GM12878 (cell line): ENCODE data around the gene CACNG5. TPM values are rescaled to one million over a fixed set of nuclear protein-coding genes. Genes with fewer than 3 reads are reported as not detected.

Experiments used
- ATAC-seq: fragments of 200-7000 bp; cut with Tn5 transposase; 3 replicates; pipeline ENCODE4 v1.9.1; 2020; ENCODE audit warnings: mild to moderate bottlenecking, moderate library complexity
- BruUV-seq: library from RNA; stranded (reverse); fragments of 400-500 nt; replicated peaks from 2 replicates; lab custom pipeline; 2021; lab: Mats Ljungman, UMichigan
- CTCF ChIA-PET: fragments of 300-600 bp; sonication (Branson Sonifier 250); formaldehyde crosslinking; extraction: SDS; loops from one replicate; lab custom pipeline; 2021; ENCODE audit warnings: inconsistent platforms; lab: Yijun Ruan, JAX
- POLR2A ChIA-PET: fragments of 350-600 bp; formaldehyde crosslinking; extraction: SDS; loops from one replicate; lab custom pipeline; 2021; ENCODE audit warnings: inconsistent platforms; lab: Charles Lee
- RAD21 ChIA-PET: fragments of 300-600 bp; sonication (Branson Sonifier 250); formaldehyde crosslinking; loops from one replicate; lab custom pipeline; 2023; ENCODE audit warnings: antibody characterized with exemption; ENCODE audit not compliant: unreplicated experiment; lab: Charles Lee
- SMC1A ChIA-PET: fragments of 300-600 bp; sonication (Branson Sonifier 250); formaldehyde crosslinking; loops from one replicate; lab custom pipeline; 2023; ENCODE audit not compliant: unreplicated experiment, uncharacterized antibody; lab: Charles Lee
- DNase-seq: peaks from one replicate; pipeline ENCODE4 v3.0.0-alpha.2; 2011; ENCODE audit warnings: low read depth, low spot score
- FAIRE-seq: peaks from 3 replicates; lab custom pipeline; 2011; peaks lifted over from hg19 to GRCh38; lab: Jason Lieb, UNC
- H2AFZ ChIP-seq: 2 replicates; pipeline ENCODE4 v1.6.0; 2011; ENCODE audit warnings: low read depth, low read length, control low read depth; ENCODE audit not compliant: control insufficient read depth
- H3K27ac ChIP-seq: 2 replicates; pipeline ENCODE4 v1.5.1; 2011; ENCODE audit warnings: control low read depth; ENCODE audit not compliant: control insufficient read depth, insufficient read depth
- H3K27me3 ChIP-seq, 2 experiments: replicated peaks in 1 of 2; 2 replicates each; pipeline versions ENCODE4 v1.6.0 to v1.6.1; 2011; ENCODE audit warnings: low read length in 1 of 2; ENCODE audit not compliant: control insufficient read depth in 2 of 2, insufficient read depth in 2 of 2
- H3K36me3 ChIP-seq, 2 experiments: 2 replicates each; pipeline ENCODE4 v1.5.1; 2011; ENCODE audit warnings: low read length in 1 of 2; ENCODE audit not compliant: control insufficient read depth in 2 of 2, insufficient read depth in 2 of 2
- H3K4me1 ChIP-seq: 2 replicates; pipeline ENCODE4 v1.6.1; 2011; ENCODE audit warnings: mild to moderate bottlenecking, low read length, moderate library complexity, mixed read lengths; ENCODE audit not compliant: control insufficient read depth, insufficient read depth
- H3K4me2 ChIP-seq: 2 replicates; pipeline ENCODE4 v1.6.0; 2011; ENCODE audit warnings: control low read depth; ENCODE audit not compliant: control insufficient read depth, insufficient read depth
- H3K4me3 ChIP-seq: fragments of 200-600 bp; sonication (generic); 2 replicates; pipeline ENCODE4 v1.5.1; 2016
- H3K79me2 ChIP-seq: 2 replicates; pipeline ENCODE4 v1.6.0; 2011; ENCODE audit warnings: low read length; ENCODE audit not compliant: control insufficient read depth, insufficient read depth
- H3K9ac ChIP-seq: 2 replicates; pipeline ENCODE4 v1.8.0; 2011; ENCODE audit warnings: low read length, control low read depth, mixed read lengths; ENCODE audit not compliant: control insufficient read depth, insufficient read depth
- H3K9me3 ChIP-seq: replicated peaks from 3 replicates; pipeline ENCODE4 v1.5.1; 2011; ENCODE audit warnings: mild to moderate bottlenecking, low read length; ENCODE audit not compliant: control insufficient read depth, insufficient read depth
- H4K20me1 ChIP-seq: 2 replicates; pipeline ENCODE4 v1.6.0; 2011; ENCODE audit not compliant: control insufficient read depth, insufficient read depth
- ASH2L ChIP-seq: fragments of 300-600, 200-600 bp; sonication (generic); IDR thresholded peaks from 2 replicates; pipeline ENCODE4 v1.6.1; 2017; ENCODE audit warnings: low read depth, mild to moderate bottlenecking, borderline replicate concordance
- BHLHE40 ChIP-seq, 2 experiments: fragments of 450-650 bp in 1 of 2; IDR thresholded peaks; 2 replicates each; pipeline ENCODE4 v1.6.1; 2011 to 2017; ENCODE audit warnings: low read depth in 2 of 2, borderline replicate concordance in 1 of 2, improper control_type of control experiment in 1 of 2, low read length in 1 of 2, mild to moderate bottlenecking in 1 of 2
- DPF2 ChIP-seq: fragments of 450-650 bp; IDR thresholded peaks from 2 replicates; pipeline ENCODE4 v1.6.1; 2017; ENCODE audit warnings: mild to moderate bottlenecking
- HDAC2 ChIP-seq: fragments of 200-600 bp; sonication (generic); IDR thresholded peaks from 2 replicates; pipeline ENCODE4 v1.6.1; 2017
- KAT2A ChIP-seq: conservative IDR thresholded peaks from 2 replicates; pipeline ENCODE4 v1.6.1; 2011; ENCODE audit warnings: low read depth, low read length; ENCODE audit not compliant: control insufficient read depth
- LARP7 ChIP-seq: fragments of 450-650 bp; IDR thresholded peaks from 2 replicates; pipeline ENCODE4 v1.6.1; 2017; ENCODE audit warnings: mild to moderate bottlenecking
- MTA2 ChIP-seq: fragments of 450-650 bp; IDR thresholded peaks from 2 replicates; pipeline ENCODE4 v1.6.1; 2016; ENCODE audit warnings: low read depth, mild to moderate bottlenecking, moderate library complexity
- MXI1 ChIP-seq: fragments of 150-350 bp; IDR thresholded peaks from 2 replicates; pipeline ENCODE4 v1.6.1; 2011; ENCODE audit warnings: low read depth, mild to moderate bottlenecking, inconsistent platforms, low read length, improper control_type of control experiment
- NFXL1 ChIP-seq: fragments of 450-650 bp; IDR thresholded peaks from 2 replicates; pipeline ENCODE4 v1.6.1; 2017; ENCODE audit warnings: antibody characterized with exemption, mild to moderate bottlenecking, borderline replicate concordance
- PAX5 ChIP-seq: IDR thresholded peaks from 2 replicates; pipeline ENCODE4 v1.6.1; 2011; ENCODE audit warnings: low read depth, low read length, borderline replicate concordance
- PBX3 ChIP-seq: IDR thresholded peaks from 2 replicates; pipeline ENCODE4 v1.6.1; 2011; ENCODE audit warnings: mild to moderate bottlenecking, low read depth, low read length, moderate library complexity; ENCODE audit not compliant: insufficient replicate concordance
- SREBF2 ChIP-seq: IDR thresholded peaks from 2 replicates; pipeline ENCODE4 v1.6.1; 2012; ENCODE audit warnings: mild to moderate bottlenecking, low read length
- SUPT20H ChIP-seq: IDR thresholded peaks from 2 replicates; pipeline ENCODE4 v1.6.1; 2011; ENCODE audit warnings: low read depth, mild to moderate bottlenecking, low read length, moderate library complexity, borderline replicate concordance; ENCODE audit not compliant: control insufficient read depth
- SUZ12 ChIP-seq: fragments of 200-600 bp; sonication (generic); IDR thresholded peaks from one replicate; pipeline ENCODE4 v1.6.1; 2018; ENCODE audit warnings: antibody characterized with exemption, mild to moderate bottlenecking; ENCODE audit not compliant: unreplicated experiment
- ZBTB40 ChIP-seq: fragments of 450-650 bp; IDR thresholded peaks from 2 replicates; pipeline ENCODE4 v1.6.1; 2016; ENCODE audit warnings: mild to moderate bottlenecking, moderate library complexity, borderline replicate concordance
- WGBS: methylation state at CpG from one replicate; pipeline ENCODE4 v1.1.6; 2016; ENCODE audit warnings: low lambda C conversion rate; ENCODE audit not compliant: insufficient replicate concordance, insufficient coverage; ENCODE audit errors: missing lambda C conversion rate; 5-methylcytosine and 5-hydroxymethylcytosine counted together
- in situ Hi-C: fragments of 300-500 bp; cut with MboI; formaldehyde crosslinking; loops from 9 replicates; pipeline ENCODE4 v1.14.3; 2018; ENCODE audit warnings: mixed read lengths
- intact Hi-C: fragments of 100-400 bp; cut with micrococcal nuclease; formaldehyde crosslinking; loops from one replicate; pipeline ENCODE4 v1.14.2; 2022; ENCODE audit not compliant: unreplicated experiment
- polyA plus RNA-seq, 11 experiments: library from polyadenylated mRNA; depleted of rRNA in 4 of 11; unstranded in 6 of 11; stranded (reverse) in 5 of 11; fragments of >200 nt; fragmentation: Nextera tagmentation in 4 of 11; fragmentation: Illumina TruSeq in 1 of 11; extraction: Ambion mirVana in 4 of 11; extraction: Trizol in 1 of 11; gene quantifications; 1 replicate in 1 of 11; 2 replicates in 10 of 11; pipeline versions ENCODE4 v1.2.1 to v1.2.3, GENCODE V29; 2011 to 2016; ENCODE audit warnings: inconsistent platforms in 2 of 11, missing spikeins in 2 of 11, low read depth in 1 of 11
- total RNA-seq, 4 experiments: library from RNA; depleted of rRNA in 3 of 4; stranded (reverse); fragments of >200 nt in 3 of 4; fragmentation: Illumina TruSeq in 1 of 4; extraction: Trizol in 1 of 4; gene quantifications; 2 replicates each; pipeline versions ENCODE4 v1.2.1 to v1.2.3, GENCODE V29; 2013 to 2021

Gene CACNG5
- total and polyA plus RNA-seq, 10 of the 15 experiments (the other 5 are each of a cell fraction or from before 2014, with no cell fraction given) = not detected

DNA sequence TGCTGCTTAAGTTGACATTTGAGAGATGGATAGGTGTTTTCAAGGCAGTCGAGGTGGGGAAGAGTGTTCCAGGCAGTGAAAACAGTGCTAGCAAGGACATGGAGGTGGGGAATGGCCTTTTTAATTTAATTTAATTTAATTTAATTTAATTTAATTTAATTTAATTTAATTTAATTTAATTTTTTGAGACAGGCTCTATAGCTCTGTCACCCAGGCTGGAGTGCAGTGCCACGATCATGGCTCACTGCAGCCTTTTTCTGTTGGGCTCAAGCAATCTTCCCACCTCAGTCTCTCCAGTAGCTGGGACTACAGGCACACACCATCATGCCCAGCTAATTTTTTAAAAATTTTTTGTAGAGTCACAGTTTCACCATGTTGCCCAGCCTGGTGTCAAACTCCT lies 97.4 kb downstream of the CACNG5 start (continued):
- no peak for TF ChIP-seq BHLHE40 (IDR thresholded peaks at IDR 0.05; ENCODE audit: borderline replicate concordance in 1 of 2, low read depth in 2 of 2, low read length in 1 of 2)
- no peak for TF ChIP-seq KAT2A
- TF ChIP-seq, all 136 proteins: peak for 0

DNA sequence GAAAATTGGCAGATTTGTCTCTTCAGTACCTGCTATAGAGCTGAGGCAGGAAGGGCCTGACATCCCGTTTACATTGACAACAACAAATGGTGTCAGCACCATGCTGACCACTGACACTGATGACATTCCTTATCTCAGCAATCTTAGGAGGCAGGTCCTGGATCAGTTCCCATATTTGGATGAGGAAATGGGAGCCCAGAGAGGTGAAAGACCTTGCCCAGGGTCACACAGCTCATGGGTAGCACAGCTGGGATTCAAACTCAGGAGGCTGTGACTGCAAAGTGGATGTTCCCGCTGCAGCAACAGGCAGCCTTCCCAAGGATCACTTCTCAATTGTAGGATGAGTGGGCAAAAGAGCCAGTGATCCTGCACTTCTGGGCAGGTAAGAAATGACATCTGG lies 99.1 kb downstream of the CACNG5 start:
- in situ Hi-C loops (no loop called here), intact Hi-C loops (no loop called here)
- ChIA-PET CTCF (no interaction called here), SMC1A (no interaction called here), POLR2A (no interaction called here), RAD21 (no interaction called here)
- WGBS = 0% methylated on average over 2 of the region's 2 CpGs
- Histone ChIP-seq H2AFZ (no peak overlapping the region), H4K20me1 (no peaks in the 10 kb centered on the region), H3K27me3 (no peaks in the 10 kb centered on the region; a peak in 3 of 4 replicates), H3K36me3 (no peaks in the 10 kb centered on the region), H3K4me2 (no peak overlapping the region), H3K4me1 (no peaks in the 10 kb centered on the region), H3K4me3 (no peak overlapping the region), H3K9ac (no peak overlapping the region), H3K27ac (no peak overlapping the region), H3K9me3 (no peaks in the 10 kb centered on the region; the same call in 1 of the 3 replicates), H3K79me2 (no peaks in the 10 kb centered on the region)
- no peak for FAIRE-seq
- no TSS peak for BruUV-seq
- DNase-seq = no peak
- ATAC-seq = no peak
- TF ChIP-seq ZBTB40 = no peak
- no peak for TF ChIP-seq BHLHE40 (IDR thresholded peaks at IDR 0.05; ENCODE audit: borderline replicate concordance in 1 of 2, low read depth in 2 of 2, low read length in 1 of 2)
- TF ChIP-seq ASH2L = no peak
- no peak for TF ChIP-seq SREBF2
- no peak for TF ChIP-seq HDAC2
- no peak for TF ChIP-seq PAX5
- TF ChIP-seq LARP7 = no peak
- no peak for TF ChIP-seq NFXL1
- no peak for TF ChIP-seq SUZ12
- no peak for TF ChIP-seq MTA2
- no peak for TF ChIP-seq DPF2
- no peak for TF ChIP-seq PBX3
- no peak for TF ChIP-seq MXI1
- no peak for TF ChIP-seq SUPT20H
